NCI-H1436 (cell line): ENCODE results near the gene CASS4.

Experiments
- DNase-seq: peaks from one replicate; lab custom pipeline; 2025; lab: John Stamatoyannopoulos, UW

CASS4 gene

DNA sequence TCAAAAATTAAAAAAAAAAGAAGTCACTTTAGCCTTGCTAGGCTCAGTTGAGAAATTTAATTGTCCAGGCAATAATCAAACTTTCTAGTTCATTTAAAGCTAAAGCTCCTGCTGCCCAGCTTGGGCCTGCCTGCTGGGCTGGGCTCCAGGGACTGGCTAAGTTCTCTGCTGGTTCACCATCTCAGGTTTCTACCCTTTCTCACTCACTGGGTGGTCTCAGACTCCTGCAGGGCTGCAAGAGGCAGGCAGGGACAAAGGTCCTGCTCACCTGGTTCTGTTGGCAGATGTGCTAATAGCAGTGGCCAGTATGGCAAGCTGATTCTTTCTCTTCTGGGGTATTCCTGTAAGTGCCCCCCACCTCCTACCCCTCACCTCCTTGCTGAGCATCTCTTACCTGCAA, 35.2 kb downstream of the CASS4 start:
- DNase-seq = no peak

DNA sequence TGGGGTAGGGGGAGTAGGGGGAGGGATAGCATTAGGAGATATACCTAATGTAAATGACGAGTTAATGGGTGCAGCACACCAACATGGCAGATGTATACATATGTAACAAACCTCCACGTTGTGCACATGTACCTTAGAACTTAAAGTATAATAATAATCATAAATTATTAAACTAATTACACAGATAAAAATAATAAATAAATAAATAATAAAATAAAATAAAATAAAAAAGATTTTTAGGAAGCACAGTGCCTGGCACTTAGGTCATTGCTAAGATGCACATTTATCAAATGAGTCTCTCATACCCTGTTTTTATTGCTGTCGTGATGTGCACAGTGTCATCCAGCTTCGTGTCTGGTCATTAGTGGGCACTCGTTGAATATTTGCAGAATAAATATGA, 37.4 kb downstream of the CASS4 start:
- no peak for DNase-seq

DNA sequence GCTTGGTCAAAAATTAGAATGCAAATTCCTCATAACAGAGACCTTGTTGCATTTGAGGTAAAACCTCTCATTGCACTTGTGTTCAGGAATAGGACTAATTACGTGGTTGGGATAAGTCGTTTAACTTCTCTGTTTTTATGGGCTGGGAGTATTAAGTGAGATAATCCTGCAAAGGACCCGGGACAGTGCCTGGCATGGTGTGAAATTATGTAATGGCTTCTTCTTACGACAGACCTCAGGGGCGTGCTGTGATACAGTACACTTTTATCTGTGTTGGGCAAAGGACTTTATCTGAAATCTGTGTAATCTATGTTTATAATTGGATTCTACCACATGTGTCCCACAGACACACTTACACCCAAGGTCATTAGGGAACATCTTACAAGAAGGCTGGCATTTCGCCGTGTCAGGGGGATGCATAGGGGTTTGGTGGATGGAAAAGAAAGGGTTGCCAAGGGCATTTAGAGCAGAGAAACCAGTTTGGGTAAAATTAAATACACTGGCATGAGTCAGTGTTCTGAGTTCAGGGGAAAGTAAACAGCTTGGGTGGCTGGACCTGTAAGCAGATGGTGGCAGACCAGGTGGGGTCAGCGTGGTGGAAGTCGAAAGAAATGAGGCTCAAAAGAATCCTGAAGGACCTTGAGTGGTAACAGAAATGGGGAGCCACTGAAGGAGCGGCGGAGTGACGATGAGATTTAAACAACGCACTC, 39.2 kb downstream of the CASS4 start:
- DNase-seq = no peak

DNA sequence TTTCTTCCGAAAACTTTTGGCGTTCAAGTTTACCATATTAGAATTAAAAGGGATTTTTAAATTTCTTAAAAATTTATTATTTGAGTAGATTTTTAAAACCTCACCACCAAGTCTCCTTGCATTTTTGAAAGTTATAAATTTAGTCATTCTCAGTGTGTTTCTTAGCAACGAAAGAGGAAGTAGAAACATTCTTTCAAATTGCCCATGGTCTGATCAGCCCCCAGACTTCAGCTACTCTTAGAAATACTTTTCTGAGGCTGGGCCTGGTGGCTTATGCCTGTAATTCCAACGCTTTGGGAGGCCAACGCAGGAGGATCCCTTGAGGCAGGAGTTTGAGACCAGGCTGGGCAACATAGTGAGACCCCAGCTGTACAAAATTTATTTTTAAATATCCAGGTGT, 41.3 kb downstream of the CASS4 start:
- no peak for DNase-seq

DNA sequence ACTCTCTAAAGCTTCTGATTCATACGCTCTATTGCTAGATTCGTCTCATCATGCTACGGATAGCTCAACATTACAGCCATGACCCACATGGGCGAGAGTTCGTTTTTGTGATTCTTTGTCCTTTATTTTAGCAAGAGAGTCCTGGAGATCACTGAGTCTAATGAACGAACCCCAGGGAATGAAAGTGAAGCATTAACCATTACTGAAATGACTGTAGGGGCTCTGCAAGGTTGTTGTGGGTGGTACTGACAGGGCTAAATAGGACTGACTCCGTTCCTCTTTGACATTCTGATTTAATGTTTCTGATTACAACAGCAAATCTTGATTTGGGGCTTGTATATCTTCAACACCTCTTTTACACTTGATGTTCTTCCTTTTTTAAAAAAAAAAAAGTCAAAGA, 42.7 kb downstream of the CASS4 start:
- no peak for DNase-seq

DNA sequence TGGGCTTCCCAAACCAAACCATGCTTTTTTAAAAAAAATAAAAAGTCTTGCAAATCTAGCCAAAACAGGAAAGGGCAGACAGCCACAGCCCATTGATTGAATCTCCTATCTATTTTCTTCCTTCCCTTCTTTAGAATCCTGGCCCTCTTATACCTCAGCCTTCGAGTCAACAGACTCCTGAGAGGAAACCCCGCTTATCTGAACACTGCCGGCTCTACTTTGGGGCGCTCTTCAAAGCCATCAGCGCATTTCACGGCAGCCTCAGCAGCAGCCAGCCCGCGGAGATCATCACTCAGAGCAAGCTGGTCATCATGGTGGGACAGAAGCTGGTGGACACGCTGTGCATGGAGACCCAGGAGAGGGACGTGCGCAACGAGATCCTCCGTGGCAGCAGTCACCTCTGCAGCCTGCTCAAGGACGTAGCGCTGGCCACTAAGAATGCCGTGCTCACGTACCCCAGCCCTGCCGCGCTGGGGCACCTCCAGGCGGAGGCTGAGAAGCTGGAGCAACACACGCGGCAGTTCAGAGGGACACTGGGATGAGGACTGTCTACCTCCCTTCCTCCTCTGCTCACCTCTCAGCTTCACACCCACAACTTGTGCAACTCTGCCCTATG, 46.3 kb downstream of the CASS4 start:
- DNase-seq = no peak

DNA sequence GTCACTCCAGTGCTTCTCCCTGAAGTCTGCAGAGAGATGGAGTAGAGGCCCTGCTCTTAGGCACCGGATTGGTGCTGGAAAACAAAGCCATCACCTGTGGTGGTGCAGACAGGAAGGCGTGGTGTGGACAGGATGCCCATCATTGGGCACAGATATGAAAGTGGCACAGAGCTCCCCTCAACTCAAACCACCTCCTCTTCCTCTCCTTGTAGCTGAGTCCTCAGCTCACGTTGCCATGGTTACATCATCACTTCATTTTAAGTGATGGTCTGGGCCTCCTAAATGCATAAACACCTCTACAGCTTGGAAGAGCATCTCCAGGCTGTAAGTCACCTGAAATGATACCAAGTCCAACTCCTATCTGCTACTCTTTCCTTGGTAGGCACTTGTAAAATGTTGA, 48.4 kb downstream of the CASS4 start:
- no peak for DNase-seq

DNA sequence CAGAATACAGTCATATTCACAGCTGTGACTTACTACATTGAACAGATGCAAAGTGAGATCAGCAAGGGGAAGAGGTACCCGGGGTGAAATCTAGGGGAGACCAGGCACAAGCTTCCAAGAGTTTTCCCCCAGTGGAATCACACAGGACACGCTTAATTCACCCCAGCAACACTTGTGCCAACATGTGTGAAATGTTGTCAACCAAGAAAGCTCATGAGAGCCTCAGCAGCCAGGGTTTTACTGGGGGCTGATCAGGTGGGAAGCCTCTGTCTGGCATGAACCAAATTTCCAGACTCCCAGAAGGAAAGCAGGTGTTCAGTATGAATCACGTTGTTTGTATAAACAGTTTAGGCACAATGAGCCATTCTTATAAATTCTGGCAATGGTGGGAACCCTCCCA, 49.5 kb downstream of the CASS4 start:
- no peak for DNase-seq

DNA sequence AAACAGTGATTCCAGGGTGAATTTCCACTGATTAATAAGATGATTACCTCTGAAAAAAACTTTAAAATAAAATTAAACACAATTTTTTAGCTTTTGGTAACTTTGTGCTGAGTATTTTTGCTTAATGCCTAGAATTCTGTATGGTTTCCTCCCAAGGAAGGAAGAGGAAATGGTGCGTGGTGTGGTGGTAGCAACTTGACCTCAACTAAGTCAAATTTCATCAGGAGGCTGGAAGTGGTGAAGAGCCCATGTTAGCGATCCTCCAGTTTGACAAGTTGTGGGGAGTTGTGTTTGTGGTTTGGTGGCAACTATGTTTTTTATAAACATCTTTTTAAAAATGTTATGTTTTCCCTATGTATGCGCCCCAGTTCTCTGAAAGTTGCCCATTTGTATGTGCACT, 51.4 kb downstream of the CASS4 start:
- no peak for DNase-seq

DNA sequence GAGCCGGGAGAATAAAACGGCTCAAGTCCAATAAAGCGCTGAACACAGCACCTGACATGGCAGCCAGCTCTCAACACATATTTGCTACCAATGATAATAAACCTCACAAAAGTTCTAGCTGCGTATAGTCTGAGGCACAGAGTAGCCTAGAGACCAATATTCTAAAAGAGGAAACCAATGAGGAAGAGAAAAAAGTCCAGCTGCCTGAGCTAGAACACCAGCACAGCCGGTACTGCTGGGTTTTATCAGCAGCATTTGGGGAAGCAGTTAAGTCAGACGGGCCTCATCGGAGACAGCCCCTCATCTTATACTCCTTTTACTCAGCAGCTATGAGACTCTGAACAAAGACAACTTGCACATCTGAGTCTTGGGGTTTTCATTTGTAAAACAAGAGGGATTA, 53.9 kb downstream of the CASS4 start:
- no peak for DNase-seq

DNA sequence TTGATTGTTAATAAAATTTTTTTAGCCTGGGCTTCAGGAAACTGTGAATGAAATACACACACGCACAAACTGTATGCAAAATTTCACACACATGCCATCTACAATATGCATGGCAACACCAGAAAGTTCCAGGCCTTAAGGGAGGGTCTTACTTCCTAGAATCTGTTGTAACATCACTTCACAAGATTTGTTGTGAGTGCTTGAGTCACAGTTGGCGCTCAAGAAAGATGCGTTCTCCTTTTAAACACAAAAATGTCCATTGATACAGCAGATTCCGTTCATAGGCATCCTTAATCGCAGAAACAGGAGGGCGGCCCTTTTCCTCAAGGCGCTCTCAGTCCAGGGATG, 55.9 kb downstream of the CASS4 start:
- DNase-seq = no peak

DNA sequence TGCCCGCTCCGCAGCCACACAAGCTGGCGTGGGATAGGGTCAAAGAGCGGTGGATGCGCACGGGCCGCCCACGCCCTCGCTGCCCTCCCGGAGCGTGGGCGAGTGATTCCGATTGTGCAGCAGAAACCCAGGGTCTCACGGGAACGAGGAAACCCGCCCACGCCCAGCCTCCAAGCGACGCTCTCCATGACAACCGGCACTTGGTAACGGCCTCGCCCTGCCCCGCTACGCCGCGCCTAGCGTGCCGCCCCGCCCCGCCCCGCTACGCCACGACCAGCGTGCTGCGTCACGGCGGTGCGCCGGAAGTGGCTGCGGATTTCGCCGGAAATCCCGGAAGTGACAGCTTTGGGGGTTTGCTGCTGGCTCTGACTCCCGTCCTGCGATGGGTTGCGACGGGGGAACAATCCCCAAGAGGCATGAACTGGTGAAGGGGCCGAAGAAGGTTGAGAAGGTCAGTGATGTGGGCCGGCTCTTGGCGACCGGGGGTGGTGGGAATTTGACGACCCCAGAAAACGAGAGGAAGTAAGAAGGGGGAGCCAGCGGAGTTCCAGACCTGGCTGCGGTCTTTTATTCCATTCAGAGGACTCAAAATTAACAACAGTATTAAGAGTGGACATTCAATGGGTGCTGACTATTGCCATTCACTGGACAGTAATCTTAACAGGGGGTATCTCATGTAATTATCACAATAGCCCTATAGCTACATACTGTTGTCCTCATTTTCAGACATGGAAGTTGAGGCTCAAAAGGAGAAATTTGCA, 56.4 kb downstream of the CASS4 start, which contains the start of gene RTF2:
RTF2 (plus strand) TSS at position 312 of the 761 bp plus-strand sequence; CDS start at position 383, 71 bp downstream.
- DNase-seq = peak; percentile 91

DNA sequence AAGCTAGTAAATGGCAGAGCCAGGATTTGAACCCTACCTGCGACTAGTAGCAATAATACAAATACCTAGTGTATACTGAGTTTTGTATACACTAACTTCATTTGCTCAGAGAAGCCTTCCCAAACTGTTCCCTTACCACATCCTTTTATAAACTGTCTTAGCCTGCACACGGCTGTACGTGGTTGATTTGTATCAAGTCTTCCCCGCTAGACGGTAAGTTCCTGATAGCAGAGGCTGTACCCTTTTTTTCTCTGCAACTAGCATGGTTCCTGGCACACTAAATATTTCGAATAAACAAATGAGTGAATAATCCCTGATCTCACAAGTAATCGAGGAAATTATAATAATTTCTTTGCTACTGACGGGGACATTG, 57.0 kb downstream of the CASS4 start:
- DNase-seq = no peak

DNA sequence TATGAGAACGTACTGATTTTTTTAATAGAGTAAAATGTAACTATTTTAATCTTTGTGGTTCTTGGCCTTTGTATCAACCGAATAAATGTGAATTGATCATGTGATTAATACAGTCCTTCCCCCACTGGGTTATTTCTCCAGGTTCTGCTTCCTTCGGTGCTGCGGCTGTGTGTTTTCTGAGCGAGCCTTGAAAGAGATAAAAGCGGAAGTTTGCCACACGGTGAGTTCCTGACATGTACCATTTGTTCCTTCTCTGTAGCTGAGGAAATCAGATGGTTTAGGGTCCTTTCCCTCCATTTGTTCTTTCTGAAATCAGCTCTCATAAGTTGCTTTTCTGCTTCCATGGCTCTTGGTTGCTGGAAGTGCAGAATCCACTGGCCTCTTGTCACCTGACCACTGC, 71.9 kb downstream of the CASS4 start:
- DNase-seq = no peak

DNA sequence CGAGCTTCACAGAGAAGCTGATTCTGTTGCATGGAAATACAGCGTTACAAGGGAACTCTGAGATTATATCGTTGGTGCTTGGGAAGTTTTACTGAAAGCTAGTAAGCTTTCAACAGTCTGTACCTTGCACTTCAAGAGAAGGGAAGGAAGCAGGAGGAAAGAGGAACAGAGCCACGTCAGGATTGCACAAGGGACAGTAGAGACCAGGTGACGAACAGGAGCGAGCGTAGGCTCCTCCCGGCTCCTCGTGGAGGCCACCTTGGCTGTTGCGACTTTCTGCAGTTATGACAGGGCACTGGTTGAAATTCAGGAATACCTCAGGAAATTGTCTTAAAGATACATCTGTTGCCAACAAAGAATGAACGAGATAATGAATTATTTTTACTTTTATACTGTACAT, 75.2 kb downstream of the CASS4 start:
- DNase-seq = no peak

DNA sequence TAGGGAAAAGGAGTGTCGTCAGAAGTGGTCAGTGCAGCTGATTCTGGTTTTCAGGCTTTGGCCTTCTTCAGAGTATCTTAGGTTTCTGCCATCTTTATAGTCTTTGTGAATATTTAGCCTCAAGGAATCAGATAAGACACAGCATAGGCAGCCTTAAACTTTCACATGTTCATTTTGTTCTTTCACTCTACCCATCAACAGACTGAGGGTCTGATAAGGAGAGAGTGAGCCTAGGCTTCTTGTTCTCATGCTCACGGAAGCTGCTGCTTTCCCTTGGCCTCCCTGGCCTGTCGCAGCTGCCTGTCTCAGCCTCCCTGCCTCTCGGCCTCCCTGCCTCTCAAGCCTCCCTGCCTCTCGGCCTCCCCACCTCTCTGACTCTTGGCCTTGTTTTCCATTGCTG, 76.5 kb downstream of the CASS4 start:
- DNase-seq = no peak

DNA sequence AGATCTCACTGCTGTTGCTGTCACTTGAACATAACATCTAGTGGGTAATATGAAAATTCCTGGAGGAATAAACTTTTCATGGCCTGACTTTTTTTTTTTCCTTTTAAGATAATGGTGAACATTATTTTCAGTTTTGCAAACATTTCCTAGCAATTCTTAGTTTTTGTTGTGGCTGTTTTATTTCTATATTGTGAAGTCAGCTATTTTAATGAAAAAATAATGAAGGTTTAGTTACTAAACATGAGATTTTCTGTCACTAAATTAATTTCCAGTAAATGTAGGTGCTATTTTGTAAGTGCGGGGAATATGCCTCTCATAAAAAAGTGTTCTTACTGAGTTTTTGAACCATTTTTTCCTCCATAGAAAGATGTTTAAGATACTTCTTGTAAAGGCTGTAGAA, 89.1 kb downstream of the CASS4 start:
- no peak for DNase-seq

DNA sequence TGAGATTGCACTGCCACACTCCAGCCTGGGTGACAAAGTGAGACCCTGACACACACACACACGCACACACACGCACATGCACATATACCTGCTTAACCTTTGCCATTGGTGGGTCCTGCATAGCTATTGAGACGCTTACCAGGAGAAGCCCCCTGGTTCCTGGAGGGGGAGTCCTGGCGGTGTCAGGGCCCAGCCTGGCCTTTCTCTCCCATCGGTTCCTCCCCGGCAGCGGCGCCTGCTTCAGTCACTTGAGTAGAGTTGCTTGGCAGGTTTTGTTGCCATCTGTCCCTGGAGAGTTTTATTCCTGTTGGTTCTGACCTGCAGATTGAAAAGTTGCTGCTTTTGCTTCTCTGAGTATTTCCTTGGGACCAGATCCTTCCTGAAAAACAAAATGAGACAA, 91.9 kb downstream of the CASS4 start:
- no peak for DNase-seq

DNA sequence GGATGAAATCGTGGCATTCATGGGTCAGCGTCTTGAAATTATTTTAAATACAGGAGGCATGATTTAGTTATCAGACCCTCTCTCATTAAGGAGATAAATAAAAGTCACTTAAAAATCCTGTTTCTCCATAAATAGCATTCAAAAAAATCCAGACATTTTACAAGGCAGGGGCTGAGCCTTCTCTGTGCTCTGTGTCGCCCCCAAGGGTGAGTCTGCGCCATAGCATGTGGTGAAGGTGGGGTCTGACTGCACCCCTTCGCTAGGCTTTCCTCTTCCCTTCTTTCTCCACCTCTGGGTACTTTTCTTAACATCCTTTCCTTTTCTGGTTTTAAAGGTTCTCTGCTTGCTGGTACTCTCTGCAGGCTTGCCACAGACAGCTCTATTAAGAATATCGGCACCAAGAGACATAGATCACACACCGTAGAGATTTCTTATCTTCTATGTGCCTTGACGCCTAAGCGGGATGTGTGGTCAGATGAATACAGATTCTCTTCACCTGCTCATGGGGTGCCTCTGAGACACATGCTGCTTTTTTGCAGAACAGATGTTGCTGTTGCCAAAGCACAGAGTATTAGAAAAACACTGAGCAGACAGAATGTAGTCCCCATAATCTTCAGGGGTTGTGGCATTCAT, 92.4 kb downstream of the CASS4 start:
- no peak for DNase-seq

DNA sequence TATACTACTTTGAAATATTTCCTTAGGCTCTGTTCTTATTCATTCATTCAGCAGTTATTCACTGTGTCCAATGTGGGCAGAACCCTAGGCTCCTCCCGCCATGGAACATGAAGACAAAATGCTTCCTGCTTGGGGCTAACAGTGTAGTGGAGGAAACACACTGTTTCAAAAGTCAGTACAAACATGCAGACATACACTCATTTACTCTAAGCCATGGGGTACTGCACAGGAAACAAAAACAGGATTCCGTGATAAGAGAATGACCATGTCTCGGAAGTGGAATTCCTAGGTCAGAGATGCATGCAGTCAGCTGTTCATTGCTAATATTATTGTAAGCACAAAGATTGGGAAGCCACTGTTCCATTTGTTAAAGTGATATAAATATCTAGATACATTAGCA, 94.0 kb downstream of the CASS4 start:
- DNase-seq = no peak
